GM12865 (cell line): ENCODE data around the gene PHF21B.

Experiments
- DNase-seq: peaks from one replicate; pipeline ENCODE4 v3.0.0; 2010; ENCODE audit warnings: low read depth
- H3K4me3 ChIP-seq: 2 replicates; pipeline ENCODE4 v1.5.1; 2011; ENCODE audit warnings: mild to moderate bottlenecking, low read depth, low read length, control low read depth
- CTCF ChIP-seq: IDR thresholded peaks from 2 replicates; pipeline ENCODE4 v1.5.1; 2011; ENCODE audit warnings: low read length, control low read depth, low read depth, inconsistent platforms; ENCODE audit not compliant: insufficient read depth; ENCODE audit errors: missing control alignments

The PHF21B gene

GRCh38 chr22:45007391-45008185 lies 2.2 kb downstream of the PHF21B start:
- TF ChIP-seq CTCF: no peak
- DNase-seq: no peak
- H3K4me3 ChIP-seq: no peak overlapping the region

DNA sequence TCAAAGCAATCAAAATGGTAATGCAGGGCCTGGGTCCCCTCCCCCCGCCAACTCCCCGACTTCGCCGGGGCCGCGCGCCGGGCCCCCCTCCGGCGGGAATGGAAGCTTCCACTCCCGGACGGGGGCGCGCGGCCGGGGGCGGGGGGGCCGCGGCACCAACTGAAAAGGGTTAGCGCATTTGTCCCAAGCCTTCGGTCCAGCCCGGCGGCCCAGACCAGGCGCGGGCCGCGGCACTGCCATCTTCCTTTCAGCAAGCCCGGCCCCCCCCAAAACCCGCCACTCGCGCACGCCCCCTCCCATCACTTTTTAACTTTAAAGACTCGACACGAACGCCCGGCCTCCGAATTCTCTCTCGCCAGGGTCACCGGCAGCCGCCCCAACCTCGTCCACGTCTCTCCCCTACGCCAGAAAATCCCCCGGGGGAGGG lies 2.8 kb downstream of the PHF21B start:
- H3K4me3 ChIP-seq: no peak overlapping the region
- TF ChIP-seq CTCF: no peak
- no peak for DNase-seq

DNA sequence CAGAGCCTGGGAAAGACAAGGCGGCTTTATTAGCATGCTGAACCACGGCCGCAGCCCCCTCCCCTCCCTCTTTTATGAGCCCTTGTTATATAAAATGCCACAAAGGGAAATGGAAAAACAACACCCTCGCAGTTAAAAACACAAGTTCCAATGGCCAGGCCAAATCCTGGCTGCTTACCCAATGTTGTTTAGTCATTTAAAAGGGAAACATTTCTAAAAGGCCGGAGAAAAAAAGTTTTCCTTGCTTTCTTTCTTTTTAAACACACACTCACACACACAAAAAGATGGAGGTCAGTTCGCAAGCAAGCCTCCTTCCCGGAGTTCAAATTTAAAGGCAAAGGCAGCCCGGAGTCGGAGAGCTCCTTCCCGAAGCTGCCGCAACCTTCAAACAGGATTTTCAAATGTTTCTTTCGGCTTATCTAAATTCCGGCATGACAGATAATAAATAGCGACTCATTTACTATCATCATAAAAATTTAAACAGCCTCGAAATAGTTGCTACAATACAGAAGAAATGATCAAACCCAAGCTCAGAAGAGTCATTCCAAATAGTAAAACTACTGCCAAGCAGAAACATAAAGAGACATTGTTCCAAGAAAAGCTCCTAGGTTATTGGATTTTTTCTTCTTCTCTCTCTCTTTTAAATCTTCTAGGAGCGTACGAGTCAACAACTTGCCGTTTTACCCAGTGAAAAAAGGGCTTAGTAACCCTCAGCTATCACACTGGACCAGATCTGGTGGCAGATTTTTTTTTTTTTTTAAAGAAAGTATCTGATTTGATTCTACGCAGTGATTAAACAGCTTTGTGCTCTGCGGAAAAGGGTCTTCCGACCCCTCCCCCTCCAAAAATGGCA lies 3.5 kb downstream of the PHF21B start:
- no peak for TF ChIP-seq CTCF
- H3K4me3 ChIP-seq: no peak overlapping the region
- DNase-seq: no peak

DNA sequence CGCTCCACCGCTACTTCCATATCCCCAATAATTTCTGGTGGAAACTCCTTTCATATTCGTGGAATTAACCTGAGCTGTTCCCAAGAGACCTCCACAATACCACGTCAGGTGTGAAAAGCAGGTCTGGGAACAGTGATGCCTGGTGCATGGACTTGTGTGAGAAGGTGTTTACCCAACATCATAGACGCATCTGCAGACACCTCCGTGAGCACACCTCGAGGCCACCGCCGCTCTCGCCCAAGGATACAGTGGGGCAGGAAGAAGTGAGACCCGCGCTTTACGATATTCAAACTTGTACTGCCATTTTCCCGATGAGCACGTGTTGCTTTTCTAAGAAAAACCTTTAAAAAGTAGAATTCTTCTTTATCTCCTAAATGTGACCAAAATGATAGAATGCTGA lies 8.2 kb downstream of the PHF21B start:
- no peak for TF ChIP-seq CTCF
- no peak for DNase-seq

GRCh38 chr22:45000330-45000729 lies 9.5 kb downstream of the PHF21B start:
- H3K4me3 ChIP-seq: no peak overlapping the region
- no peak for TF ChIP-seq CTCF
- DNase-seq: no peak

More for the DNA sequence above, 8.2 kb downstream of the PHF21B start:
- no peak overlapping the region for H3K4me3 ChIP-seq

DNA sequence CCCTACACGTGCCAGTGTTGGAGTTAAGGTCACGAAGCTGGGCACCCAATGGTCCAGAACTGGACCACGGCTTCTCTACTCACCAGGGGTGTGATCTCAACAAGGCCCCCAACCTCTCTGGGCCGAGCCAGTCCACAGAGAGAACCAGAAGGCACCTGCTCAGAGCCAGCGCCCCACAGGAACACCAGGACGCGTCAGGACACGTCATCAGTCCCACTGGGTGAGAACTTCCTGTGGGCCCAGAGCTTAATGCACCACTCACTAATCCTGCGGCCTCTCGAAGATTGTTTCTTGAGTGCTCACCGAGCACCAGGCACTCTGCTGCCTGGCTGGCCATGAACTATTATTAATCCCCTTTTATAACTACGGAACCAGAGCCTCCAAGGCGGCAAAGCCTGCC lies 10.1 kb downstream of the PHF21B start:
- no peak for TF ChIP-seq CTCF
- no peak overlapping the region for H3K4me3 ChIP-seq
- DNase-seq: no peak
